Measurements from ENCODE around the gene DDOST. TPM values are rescaled to one million over a fixed set of nuclear protein-coding genes. Genes with fewer than 3 reads are reported as not detected.

The DDOST gene
- polyA plus RNA-seq, 1 donor (not counting 4 experiments of a cell fraction or from before 2014, with no cell fraction given): 263 TPM

DNA sequence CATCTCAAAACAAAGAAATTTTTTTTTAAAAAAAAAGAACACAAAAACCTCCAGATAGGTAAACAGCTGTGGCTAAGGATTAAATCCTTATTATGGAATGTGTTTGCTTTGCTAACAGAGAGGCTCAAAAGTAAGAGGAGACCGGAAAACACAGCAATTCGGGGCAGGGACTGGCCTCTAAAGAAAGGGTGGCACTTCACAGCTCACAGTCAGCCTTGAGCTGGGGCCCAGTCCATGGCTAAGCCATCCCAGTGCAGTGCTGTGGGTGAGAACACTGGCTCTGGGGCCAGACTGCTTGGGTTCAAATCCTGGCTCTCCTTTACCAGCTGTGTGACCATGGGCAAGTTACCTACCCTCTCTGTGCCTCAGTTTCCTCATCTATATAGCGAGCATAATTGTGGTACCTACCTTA, 28.5 kb upstream of the DDOST start:
- Histone ChIP-seq H3K79me2 (ENCODE audit: control insufficient read depth, insufficient read depth, low read length) (no peaks in the 10 kb centered on the region), H3K4me1 (ENCODE audit: control insufficient read depth, extremely low read depth, insufficient read depth, low read length) (no peaks in the 10 kb centered on the region), H4K20me1 (ENCODE audit: control insufficient read depth, extremely low read depth, insufficient read depth, low read length) (no peaks in the 10 kb centered on the region), H2AFZ (ENCODE audit: control insufficient read depth, low read length) (no peak overlapping the region), H3K4me3 (ENCODE audit: control insufficient read depth in 2 of 3, extremely low read depth in 1 of 3, insufficient read depth in 2 of 3, low read depth in 1 of 3, low read length in 3 of 3) (no peak overlapping the region), H3K9ac (ENCODE audit: control insufficient read depth, extremely low read depth, insufficient read depth, low read length) (no peak overlapping the region), H3K9me1 (ENCODE audit: control insufficient read depth, extremely low read depth, insufficient read depth, low read length) (no peaks in the 10 kb centered on the region), H3K27me3 (ENCODE audit: control insufficient read depth, extremely low read depth, insufficient read depth, low read length) (no peaks in the 10 kb centered on the region), H3K27ac (ENCODE audit: control insufficient read depth, insufficient read depth, low read length) (no peak overlapping the region), H3K36me3 (ENCODE audit: control insufficient read depth in 2 of 2, extremely low read depth in 1 of 2, insufficient read depth in 2 of 2, low read length in 2 of 2) (peaks cover 0 to 16% of the 10 kb centered on the region in 2 experiments), H3K9me3 (ENCODE audit: control insufficient read depth, low read depth, low read length) (no peaks in the 10 kb centered on the region), H3K4me2 (ENCODE audit: control insufficient read depth, extremely low read depth, insufficient read depth, low read depth, low read length) (no peak overlapping the region)
- no peak for DNase-seq (ENCODE audit: low read depth, low spot score)
- FAIRE-seq: no peak
- dilution Hi-C loops (cut with MboI; ENCODE audit: extremely low pct_ligation_motif_present, low sequenced_read_pairs): no loop called here
- TF ChIP-seq EZH2 (IDR thresholded peaks at IDR 0.05; ENCODE audit: low read length) (no peak), CTCF (optimal IDR thresholded peaks at IDR 0.05 in 1 of 3, IDR thresholded peaks at IDR 0.05 in 1 of 3, conservative IDR thresholded peaks at IDR 0.05 in 1 of 3; ENCODE audit: extremely low read depth in 1 of 3, insufficient read depth in 2 of 3, low read length in 3 of 3) (no peak)

DNA sequence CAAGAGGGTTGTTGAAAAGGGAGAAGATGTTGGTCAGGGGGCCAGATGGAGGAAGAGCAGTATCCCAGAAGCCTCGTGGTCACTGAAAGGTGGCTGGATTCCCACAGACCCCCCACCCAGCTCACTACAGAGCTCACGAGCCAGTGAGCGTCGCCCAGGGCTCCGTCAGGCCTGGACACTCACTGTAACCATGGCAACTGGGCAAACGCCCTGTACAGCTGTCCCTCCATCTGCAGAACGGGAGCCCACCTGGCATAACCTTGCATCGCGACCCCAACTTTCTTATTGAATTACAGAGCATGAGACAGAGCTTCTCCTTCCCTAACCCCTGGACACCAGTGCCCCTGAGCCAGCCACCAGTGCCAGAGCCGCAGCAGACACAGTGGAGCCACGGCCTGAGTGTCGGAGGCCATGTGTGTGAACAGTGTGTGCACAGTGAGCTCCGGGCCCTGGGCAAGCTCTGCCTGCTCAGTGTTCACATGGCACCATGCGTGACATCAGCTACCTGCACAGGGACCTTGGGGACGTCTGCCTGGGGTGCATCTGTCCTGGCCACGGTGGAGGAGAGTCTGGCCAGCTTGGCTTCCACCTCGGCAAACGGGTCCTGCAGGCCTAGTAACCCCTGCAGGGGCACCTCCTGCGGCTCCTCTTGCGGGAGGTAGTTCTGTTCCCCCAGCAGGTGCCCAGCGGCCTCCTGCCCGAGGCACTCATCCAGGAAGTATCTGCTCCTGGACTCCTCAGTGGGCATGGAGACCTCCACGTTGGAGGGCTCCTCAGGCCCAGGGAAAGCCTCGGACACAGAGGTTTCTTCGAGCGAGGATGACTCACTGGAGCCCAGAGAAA, 25.9 kb upstream of the DDOST start:
- DNase-seq (ENCODE audit: low read depth, low spot score) (no peak), FAIRE-seq (no peak)
- H3K9me1 ChIP-seq (ENCODE audit: control insufficient read depth, extremely low read depth, insufficient read depth, low read length): no peaks in the 10 kb centered on the region
- H3K27me3 ChIP-seq (ENCODE audit: control insufficient read depth, extremely low read depth, insufficient read depth, low read length): no peaks in the 10 kb centered on the region
- no peaks in the 10 kb centered on the region for H3K4me1 ChIP-seq (ENCODE audit: control insufficient read depth, extremely low read depth, insufficient read depth, low read length)
- no peaks in the 10 kb centered on the region for H3K79me2 ChIP-seq (ENCODE audit: control insufficient read depth, insufficient read depth, low read length)
- H3K36me3 ChIP-seq (ENCODE audit: control insufficient read depth in 2 of 2, extremely low read depth in 1 of 2, insufficient read depth in 2 of 2, low read length in 2 of 2): peaks cover 0 to 12% of the 10 kb centered on the region in 2 experiments
- dilution Hi-C loops (cut with MboI; ENCODE audit: extremely low pct_ligation_motif_present, low sequenced_read_pairs): no loop called here
- no peak overlapping the region for H3K4me3 ChIP-seq (ENCODE audit: control insufficient read depth in 2 of 3, extremely low read depth in 1 of 3, insufficient read depth in 2 of 3, low read depth in 1 of 3, low read length in 3 of 3)
- H3K4me2 ChIP-seq (ENCODE audit: control insufficient read depth, extremely low read depth, insufficient read depth, low read depth, low read length): no peak overlapping the region
- H2AFZ ChIP-seq (ENCODE audit: control insufficient read depth, low read length): no peak overlapping the region
- no peak for TF ChIP-seq CTCF (optimal IDR thresholded peaks at IDR 0.05 in 1 of 3, IDR thresholded peaks at IDR 0.05 in 1 of 3, conservative IDR thresholded peaks at IDR 0.05 in 1 of 3; ENCODE audit: extremely low read depth in 1 of 3, insufficient read depth in 2 of 3, low read length in 3 of 3)
- TF ChIP-seq EZH2 (IDR thresholded peaks at IDR 0.05; ENCODE audit: low read length): no peak
- no peaks in the 10 kb centered on the region for H4K20me1 ChIP-seq (ENCODE audit: control insufficient read depth, extremely low read depth, insufficient read depth, low read length)
- no peaks in the 10 kb centered on the region for H3K9me3 ChIP-seq (ENCODE audit: control insufficient read depth, low read depth, low read length)
- no peak overlapping the region for H3K9ac ChIP-seq (ENCODE audit: control insufficient read depth, extremely low read depth, insufficient read depth, low read length)
- no peak overlapping the region for H3K27ac ChIP-seq (ENCODE audit: control insufficient read depth, insufficient read depth, low read length)

Data from keratinocyte (primary cell).